VCaP (cell line): ENCODE data around the gene NME3.
A peak's percentile ranks its signal among the peaks of the same experiment; 100 is the strongest.

Source experiments
- H3K27ac ChIP-seq: fragments of 450-650 bp; 2 replicates; pipeline ENCODE4 v1.5.1; 2017
- TF ChIP-seq, protein P1 (sequence below): fragments of 450-650 bp; conservative IDR thresholded peaks from 2 replicates; pipeline ENCODE4 v1.5.1; 2017; ENCODE audit warnings: mild to moderate bottlenecking, moderate library complexity

NME3 gene

GRCh38 chr16:1723450-1724147, 47.7 kb downstream of the NME3 start:
- TF ChIP-seq, protein P1, sequence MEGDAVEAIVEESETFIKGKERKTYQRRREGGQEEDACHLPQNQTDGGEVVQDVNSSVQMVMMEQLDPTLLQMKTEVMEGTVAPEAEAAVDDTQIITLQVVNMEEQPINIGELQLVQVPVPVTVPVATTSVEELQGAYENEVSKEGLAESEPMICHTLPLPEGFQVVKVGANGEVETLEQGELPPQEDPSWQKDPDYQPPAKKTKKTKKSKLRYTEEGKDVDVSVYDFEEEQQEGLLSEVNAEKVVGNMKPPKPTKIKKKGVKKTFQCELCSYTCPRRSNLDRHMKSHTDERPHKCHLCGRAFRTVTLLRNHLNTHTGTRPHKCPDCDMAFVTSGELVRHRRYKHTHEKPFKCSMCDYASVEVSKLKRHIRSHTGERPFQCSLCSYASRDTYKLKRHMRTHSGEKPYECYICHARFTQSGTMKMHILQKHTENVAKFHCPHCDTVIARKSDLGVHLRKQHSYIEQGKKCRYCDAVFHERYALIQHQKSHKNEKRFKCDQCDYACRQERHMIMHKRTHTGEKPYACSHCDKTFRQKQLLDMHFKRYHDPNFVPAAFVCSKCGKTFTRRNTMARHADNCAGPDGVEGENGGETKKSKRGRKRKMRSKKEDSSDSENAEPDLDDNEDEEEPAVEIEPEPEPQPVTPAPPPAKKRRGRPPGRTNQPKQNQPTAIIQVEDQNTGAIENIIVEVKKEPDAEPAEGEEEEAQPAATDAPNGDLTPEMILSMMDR, result peak; percentile 76
- H3K27ac ChIP-seq, result no peak overlapping the region

- H3K27ac ChIP-seq, result no peak overlapping the region
- TF ChIP-seq, protein P1, result no peak
Observed at GRCh38 chr16:1721372-1721771, 50.0 kb downstream of the NME3 start.
